ENCODE data around the gene ZNF681.
"Not testable (repeated sequence)": the region's sequence is repeated elsewhere in the genome, so short reads cannot be mapped to it uniquely, and the experiment has no call there.

ZNF681 gene

GRCh38 chr19:23758187-23759074 lies at the start of gene ZNF681:
Gene ZNF681 (minus strand): TSS chr19:23758891. CDS start chr19:23758749, 142 bp downstream.
- peak; percentile 83 for DNase-seq (ENCODE audit: low read depth)

- no peak for DNase-seq (ENCODE audit: low read depth)
Measured at GRCh38 chr19:23804676-23805075, 46.0 kb upstream of the ZNF681 start.

- DNase-seq (ENCODE audit: low read depth) = no peak
Measured at GRCh38 chr19:23802290-23802689, 43.6 kb upstream of the ZNF681 start.

- no peak for DNase-seq (ENCODE audit: low read depth)
Measured at GRCh38 chr19:23801803-23802202, 43.1 kb upstream of the ZNF681 start.

- no peak for DNase-seq (ENCODE audit: low read depth)
Measured at GRCh38 chr19:23800868-23801267, 42.2 kb upstream of the ZNF681 start.

- DNase-seq (ENCODE audit: low read depth) = no peak
Measured at GRCh38 chr19:23800271-23800670, 41.6 kb upstream of the ZNF681 start.

- DNase-seq (ENCODE audit: low read depth) = no peak
Measured at GRCh38 chr19:23799321-23799720, 40.6 kb upstream of the ZNF681 start.

- DNase-seq (ENCODE audit: low read depth) = no peak
Measured at GRCh38 chr19:23795462-23795861, 36.8 kb upstream of the ZNF681 start.

GRCh38 chr19:23792784-23793183 lies 34.1 kb upstream of the ZNF681 start:
- DNase-seq (ENCODE audit: low read depth) = no peak

- no peak for DNase-seq (ENCODE audit: low read depth)
Measured at GRCh38 chr19:23790641-23791488, 32.2 kb upstream of the ZNF681 start.

- DNase-seq (ENCODE audit: low read depth) = no peak
Measured at GRCh38 chr19:23789246-23789645, 30.6 kb upstream of the ZNF681 start.

- no peak for DNase-seq (ENCODE audit: low read depth)
Measured at GRCh38 chr19:23788411-23788810, 29.7 kb upstream of the ZNF681 start.

GRCh38 chr19:23787106-23787505 lies 28.4 kb upstream of the ZNF681 start:
- DNase-seq (ENCODE audit: low read depth) = no peak

- no peak for DNase-seq (ENCODE audit: low read depth)
Measured at GRCh38 chr19:23785982-23786381, 27.3 kb upstream of the ZNF681 start.

GRCh38 chr19:23784274-23784673 lies 25.6 kb upstream of the ZNF681 start:
- DNase-seq (ENCODE audit: low read depth) = no peak

- DNase-seq (ENCODE audit: low read depth) = no peak
Measured at GRCh38 chr19:23783636-23784035, 24.9 kb upstream of the ZNF681 start.

GRCh38 chr19:23779645-23780044 lies 21.0 kb upstream of the ZNF681 start:
- DNase-seq (ENCODE audit: low read depth) = no peak

GRCh38 chr19:23778566-23778965 lies 19.9 kb upstream of the ZNF681 start:
- DNase-seq (ENCODE audit: low read depth) = no peak

GRCh38 chr19:23778036-23778435 lies 19.3 kb upstream of the ZNF681 start:
- DNase-seq (ENCODE audit: low read depth) = not testable (repeated sequence)

- no peak for DNase-seq (ENCODE audit: low read depth)
Measured at GRCh38 chr19:23777216-23777615, 18.5 kb upstream of the ZNF681 start.

GRCh38 chr19:23776507-23777205 lies 18.0 kb upstream of the ZNF681 start:
- no peak for DNase-seq (ENCODE audit: low read depth)

- DNase-seq (ENCODE audit: low read depth) = peak; percentile 12
Measured at GRCh38 chr19:23774524-23774971, 15.9 kb upstream of the ZNF681 start.
